GM10266 (cell line): ENCODE data around the gene CRISPLD2.
"Not testable (repeated sequence)": the region's sequence is repeated elsewhere in the genome, so short reads cannot be mapped to it uniquely, and the experiment has no call there.

ENCODE experiments used
- DNase-seq: peaks from one replicate; pipeline ENCODE4 v3.0.0; 2012; ENCODE audit errors: extremely low spot score
- TF ChIP-seq, protein P1 (sequence below): IDR thresholded peaks from 2 replicates; pipeline ENCODE4 v1.5.1; 2012; ENCODE audit warnings: mild to moderate bottlenecking, low read depth; ENCODE audit not compliant: control insufficient read depth, insufficient read depth; ENCODE audit errors: missing control alignments

CRISPLD2 gene

DNA sequence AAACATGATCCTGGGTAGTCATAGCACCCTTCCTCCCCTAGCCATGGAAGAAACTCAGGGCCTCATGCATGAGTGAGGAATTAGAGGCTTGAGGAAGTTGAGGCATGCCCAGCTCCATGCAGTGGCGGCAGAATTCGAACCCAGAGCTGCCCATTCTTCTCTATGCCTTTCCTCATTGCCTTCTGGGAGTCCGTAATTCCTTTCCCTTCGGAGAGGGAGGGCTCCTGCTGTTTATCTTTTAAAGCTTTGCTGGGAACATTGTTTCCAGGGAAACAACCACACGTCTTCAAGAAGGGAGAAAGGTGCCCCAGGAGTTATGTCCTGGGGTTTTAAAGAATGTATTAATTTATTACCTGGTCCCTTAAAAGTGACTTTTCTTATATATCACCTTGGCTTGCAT, 8.5 kb downstream of the CRISPLD2 start:
- TF ChIP-seq, protein P1, sequence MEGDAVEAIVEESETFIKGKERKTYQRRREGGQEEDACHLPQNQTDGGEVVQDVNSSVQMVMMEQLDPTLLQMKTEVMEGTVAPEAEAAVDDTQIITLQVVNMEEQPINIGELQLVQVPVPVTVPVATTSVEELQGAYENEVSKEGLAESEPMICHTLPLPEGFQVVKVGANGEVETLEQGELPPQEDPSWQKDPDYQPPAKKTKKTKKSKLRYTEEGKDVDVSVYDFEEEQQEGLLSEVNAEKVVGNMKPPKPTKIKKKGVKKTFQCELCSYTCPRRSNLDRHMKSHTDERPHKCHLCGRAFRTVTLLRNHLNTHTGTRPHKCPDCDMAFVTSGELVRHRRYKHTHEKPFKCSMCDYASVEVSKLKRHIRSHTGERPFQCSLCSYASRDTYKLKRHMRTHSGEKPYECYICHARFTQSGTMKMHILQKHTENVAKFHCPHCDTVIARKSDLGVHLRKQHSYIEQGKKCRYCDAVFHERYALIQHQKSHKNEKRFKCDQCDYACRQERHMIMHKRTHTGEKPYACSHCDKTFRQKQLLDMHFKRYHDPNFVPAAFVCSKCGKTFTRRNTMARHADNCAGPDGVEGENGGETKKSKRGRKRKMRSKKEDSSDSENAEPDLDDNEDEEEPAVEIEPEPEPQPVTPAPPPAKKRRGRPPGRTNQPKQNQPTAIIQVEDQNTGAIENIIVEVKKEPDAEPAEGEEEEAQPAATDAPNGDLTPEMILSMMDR: no peak
- no peak for DNase-seq

DNA sequence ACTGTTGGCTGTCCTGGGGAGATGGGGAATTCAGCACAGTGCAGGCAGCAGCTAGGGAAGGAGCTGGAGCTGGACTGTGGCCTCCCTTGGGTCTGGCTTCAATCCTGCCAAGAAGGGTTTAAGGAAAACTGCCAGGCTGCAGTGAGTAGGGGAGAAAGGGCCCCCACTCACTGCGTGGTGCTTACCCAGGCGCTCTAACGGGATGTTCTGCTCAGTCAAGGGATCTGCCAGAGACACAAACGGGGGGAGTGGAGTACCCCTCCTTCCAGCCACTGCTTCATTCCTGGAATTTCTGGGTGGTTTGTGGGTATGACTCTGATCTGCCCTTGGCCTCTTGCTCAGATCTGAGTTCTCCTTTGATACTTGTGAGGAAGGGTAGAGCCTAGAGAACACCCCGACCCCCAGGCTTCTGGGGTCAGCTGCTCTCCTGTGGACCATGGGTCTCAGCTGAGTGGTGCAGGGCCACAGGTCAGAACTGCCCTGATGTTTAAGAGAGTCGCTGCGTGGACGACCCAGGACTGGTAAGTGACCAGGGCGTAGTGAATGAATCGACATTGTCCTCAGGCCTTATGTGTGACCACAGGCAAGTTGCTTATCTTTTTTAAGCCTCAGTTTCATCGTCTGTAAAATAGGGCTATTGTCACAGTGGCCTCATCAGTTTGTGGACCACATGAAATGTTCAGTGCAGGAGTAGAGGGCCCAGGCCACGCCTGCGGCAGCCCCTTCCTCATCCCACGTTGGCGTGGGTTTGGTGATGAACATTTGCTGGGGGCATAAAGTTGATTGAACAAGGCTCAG, 9.6 kb downstream of the CRISPLD2 start:
- DNase-seq: no peak
- TF ChIP-seq, protein P1: no peak

DNA sequence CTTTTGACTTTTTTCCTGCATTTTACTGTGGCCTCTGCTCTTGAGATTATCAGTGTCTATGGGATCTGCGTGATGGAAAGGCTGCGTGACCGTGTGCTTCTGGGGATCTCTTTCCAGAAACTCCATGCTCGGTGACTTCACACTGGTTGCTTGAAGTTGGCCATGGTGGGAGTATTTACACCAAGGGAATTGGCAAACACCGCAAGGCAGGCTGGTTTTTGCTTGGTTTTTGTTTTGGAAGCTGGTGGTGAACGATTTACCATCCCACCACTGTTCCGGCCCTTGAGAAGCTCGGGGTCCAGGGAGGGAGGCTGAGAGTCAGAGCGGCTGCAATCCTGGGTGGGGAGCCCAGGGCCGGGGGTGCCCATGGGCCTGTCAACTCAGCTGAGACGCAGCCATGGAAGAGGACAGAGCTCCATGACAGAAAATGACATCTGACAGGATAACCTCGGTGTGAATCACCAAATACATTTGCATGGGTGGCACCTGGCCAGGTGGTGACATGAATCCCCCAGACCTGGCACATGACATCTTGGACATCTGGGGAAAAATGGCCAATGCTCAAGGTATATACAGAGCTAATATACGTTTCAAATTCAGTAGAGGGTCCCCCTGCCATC, 11.1 kb downstream of the CRISPLD2 start:
- TF ChIP-seq, protein P1: no peak
- DNase-seq: no peak

DNA sequence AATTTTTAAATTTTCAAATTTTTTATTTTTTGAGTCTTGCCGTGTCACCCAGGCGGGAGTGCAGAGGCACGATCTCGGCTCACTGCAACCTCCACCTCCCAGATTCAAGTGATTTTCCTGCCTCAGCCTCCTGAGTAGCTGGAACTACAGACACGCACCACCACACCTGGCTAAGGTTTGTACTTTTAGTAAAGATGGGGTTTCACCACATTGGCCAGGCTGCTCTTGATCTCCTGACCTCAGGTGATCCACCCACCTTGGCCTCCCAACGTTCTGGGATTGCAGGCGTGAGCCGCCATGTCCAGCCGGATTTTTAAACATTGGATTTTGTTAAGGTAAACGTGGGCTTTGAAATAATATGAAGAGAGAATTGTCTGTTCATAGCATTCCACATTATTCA, 11.9 kb downstream of the CRISPLD2 start:
- not testable (repeated sequence) for DNase-seq

DNA sequence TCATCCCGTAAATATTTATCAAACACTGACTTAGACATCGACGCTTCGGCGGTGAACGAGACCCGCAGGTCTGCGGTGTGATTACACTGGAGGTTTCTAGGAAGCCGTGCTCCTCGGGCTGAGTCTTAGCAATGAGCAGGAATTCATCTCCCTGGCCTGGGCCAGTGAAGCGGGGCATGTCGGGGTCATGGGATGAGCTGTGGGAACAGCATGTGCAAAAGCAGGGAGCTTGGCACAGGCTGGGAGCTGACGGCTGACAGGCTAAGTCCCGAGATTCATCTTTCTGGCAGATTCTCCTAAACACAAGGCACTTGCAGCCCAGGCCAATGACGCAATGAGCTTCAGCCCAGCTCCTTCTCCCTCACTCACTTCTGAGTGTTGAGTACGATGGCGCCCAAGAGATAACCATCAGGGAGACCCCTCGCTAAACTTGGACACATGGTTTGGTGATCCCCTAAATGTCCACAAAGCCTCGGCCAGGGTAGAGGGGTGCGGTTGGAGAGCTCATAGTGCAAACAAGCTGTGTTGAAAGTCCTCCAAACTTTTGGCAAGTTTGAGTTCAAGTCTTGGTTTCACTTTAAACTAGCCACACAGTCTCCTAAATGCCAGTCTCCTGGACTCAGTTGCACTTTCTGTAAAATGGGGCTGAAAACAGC, 12.8 kb downstream of the CRISPLD2 start:
- no peak for DNase-seq
- TF ChIP-seq, protein P1: no peak

DNA sequence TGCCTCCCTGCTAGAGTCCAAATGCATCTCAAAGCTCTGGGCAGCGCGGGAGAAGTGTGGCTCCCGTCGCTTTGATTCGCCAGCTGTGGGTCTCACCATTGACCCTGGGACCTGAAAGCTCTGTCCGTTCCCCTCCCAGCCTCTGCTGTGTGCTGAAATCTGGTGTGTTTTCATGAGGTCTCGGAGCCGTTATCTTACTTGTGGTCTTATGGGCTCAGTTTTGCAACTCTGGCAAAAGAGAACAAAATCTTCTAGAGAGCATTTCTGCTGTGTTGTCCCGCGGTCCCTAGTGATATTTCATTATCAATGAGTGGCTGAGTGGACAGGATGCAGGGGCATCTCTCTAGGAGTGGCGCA, 13.3 kb downstream of the CRISPLD2 start:
- TF ChIP-seq, protein P1: no peak
- no peak for DNase-seq

DNA sequence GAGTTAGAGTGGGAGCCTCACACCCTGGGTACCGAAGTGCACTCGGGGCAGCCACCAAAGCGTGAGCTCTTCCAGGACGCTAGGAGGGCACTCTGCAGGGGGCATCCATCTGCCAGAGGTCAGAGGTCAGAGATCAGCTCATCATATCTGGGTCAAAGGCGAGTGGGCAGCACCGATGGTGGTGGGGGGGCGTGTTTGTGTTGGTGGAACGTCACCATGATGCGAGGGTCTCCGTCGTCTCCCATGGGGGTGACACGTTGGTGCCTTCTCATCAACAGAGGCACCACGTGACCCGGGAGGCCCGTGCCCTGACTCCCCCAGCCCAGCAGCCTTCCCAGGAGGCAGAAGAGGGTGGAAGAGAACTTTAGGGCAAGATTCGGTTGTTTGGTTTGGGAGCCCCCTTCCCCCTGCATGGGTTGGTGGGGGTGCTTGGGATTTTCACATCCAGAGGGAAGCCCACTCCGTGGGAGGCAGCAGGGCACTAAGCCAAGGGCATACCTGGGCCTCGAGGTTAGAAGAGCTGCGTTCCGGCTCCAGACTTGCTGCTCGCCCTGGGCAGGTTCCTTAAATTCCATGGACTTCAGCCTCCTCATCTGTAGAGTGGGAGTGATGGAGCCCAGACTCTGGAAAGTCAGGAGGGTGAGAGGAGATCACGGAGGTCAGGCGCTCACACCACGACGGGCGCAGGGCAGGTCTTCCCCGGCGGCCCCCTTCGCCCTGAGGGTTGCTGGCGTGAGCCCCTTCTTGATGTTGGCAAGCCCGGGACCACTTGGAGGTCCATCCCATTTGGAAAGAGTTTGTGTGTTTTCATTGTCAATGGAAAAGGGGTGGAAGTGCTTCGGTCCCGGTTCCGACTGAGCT, 14.0 kb downstream of the CRISPLD2 start:
- TF ChIP-seq, protein P1: no peak
- DNase-seq: no peak
